Measurements from ENCODE around the gene FABP3. TPM values are rescaled to one million over a fixed set of nuclear protein-coding genes. Genes with fewer than 3 reads are reported as not detected.

FABP3 gene
- total and polyA plus RNA-seq, 4 donors, result 1.7 to 39.8 (median 13.3) TPM

DNA sequence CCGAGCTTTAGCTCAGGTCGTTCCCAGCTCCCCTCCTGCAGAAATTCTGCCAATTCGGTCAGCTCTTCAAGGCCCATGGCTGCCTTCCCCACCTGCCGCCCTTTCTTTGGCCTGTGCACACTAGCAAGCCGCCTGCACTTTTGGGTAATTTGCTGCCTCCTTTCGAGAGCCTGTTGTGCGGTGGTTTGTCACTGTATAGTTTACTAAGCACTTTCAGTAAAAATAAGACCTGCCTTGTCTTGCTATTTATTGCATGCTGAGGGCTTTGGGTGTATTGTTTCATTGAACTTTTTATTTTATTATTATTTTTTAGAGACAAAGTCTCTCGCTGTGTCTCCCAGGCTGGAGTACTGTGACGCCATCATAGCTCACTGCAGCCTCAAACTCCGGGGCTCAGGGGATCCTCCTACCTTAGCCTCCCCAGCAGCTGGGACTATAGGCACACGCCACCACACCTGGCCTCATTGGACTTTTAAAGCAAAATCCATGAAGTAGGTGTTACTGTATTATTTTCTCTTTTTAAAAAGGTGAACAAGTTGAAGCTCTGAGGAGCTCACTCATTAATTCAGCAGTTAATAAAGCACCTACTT, 1.1 kb upstream of the FABP3 start:
- H3K4me1 ChIP-seq (ENCODE audit: control insufficient read depth in 5 of 5, insufficient read depth in 5 of 5, low read length in 5 of 5), result peaks cover 0 to 28% (median 6%) of the 10 kb centered on the region in 5 donors
- H3K27me3 ChIP-seq (ENCODE audit: control insufficient read depth in 3 of 3, insufficient read depth in 3 of 3, low read length in 2 of 3), result no peaks in the 10 kb centered on the region
- no peaks in the 10 kb centered on the region for H3K36me3 ChIP-seq (ENCODE audit: control insufficient read depth in 4 of 4, insufficient read depth in 4 of 4, low read length in 4 of 4)
- no peak overlapping the region for H3K9ac ChIP-seq (ENCODE audit: insufficient read depth in 1 of 2, low read length in 2 of 2)
- TF ChIP-seq, protein P1, sequence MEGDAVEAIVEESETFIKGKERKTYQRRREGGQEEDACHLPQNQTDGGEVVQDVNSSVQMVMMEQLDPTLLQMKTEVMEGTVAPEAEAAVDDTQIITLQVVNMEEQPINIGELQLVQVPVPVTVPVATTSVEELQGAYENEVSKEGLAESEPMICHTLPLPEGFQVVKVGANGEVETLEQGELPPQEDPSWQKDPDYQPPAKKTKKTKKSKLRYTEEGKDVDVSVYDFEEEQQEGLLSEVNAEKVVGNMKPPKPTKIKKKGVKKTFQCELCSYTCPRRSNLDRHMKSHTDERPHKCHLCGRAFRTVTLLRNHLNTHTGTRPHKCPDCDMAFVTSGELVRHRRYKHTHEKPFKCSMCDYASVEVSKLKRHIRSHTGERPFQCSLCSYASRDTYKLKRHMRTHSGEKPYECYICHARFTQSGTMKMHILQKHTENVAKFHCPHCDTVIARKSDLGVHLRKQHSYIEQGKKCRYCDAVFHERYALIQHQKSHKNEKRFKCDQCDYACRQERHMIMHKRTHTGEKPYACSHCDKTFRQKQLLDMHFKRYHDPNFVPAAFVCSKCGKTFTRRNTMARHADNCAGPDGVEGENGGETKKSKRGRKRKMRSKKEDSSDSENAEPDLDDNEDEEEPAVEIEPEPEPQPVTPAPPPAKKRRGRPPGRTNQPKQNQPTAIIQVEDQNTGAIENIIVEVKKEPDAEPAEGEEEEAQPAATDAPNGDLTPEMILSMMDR (IDR thresholded peaks at IDR 0.05; ENCODE audit: control extremely low read depth, extremely low read depth), result no peak
- H3K4me3 ChIP-seq, result no peak overlapping the region
- no peaks in the 10 kb centered on the region for H3K9me3 ChIP-seq (ENCODE audit: control insufficient read depth in 4 of 4, insufficient read depth in 3 of 4, low read length in 3 of 4)
- DNase-seq (no peak), ATAC-seq (ENCODE audit: insufficient read depth, low FRiP score) (no peak)
- 36% methylated on average over 11 of the region's 11 CpGs for WGBS, 2 donors
- H3K27ac ChIP-seq (ENCODE audit: low read depth in 1 of 2, low read length in 1 of 2), result peak overlapping the region; percentile 68 to 76

DNA sequence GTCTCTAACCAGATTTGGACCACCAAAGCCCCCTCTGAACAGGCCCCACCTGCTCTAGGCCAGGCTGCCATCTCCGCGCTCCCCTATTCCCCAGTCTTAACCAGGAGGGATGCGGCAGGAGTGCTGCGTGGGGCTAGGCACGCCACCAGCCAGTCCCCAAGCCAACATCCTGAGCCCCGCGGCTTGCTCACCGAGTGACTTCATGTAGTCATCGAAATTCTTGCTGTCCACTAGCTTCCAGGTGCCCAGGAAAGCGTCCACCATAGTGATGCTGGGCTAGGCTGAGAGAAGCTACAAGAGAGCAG, 173 bp downstream of the FABP3 start:
- Histone ChIP-seq H3K4me3 (no peak overlapping the region), H3K9ac (ENCODE audit: insufficient read depth in 1 of 2, low read length in 2 of 2) (no peak overlapping the region), H3K4me1 (ENCODE audit: control insufficient read depth in 5 of 5, insufficient read depth in 5 of 5, low read length in 5 of 5) (peaks cover 0 to 28% (median 6%) of the 10 kb centered on the region in 5 donors), H3K36me3 (ENCODE audit: control insufficient read depth in 4 of 4, insufficient read depth in 4 of 4, low read length in 4 of 4) (no peaks in the 10 kb centered on the region), H3K27ac (ENCODE audit: low read depth in 1 of 2, low read length in 1 of 2) (peak overlapping the region in 1 of 2 donors; percentile 95), H3K27me3 (ENCODE audit: control insufficient read depth in 3 of 3, insufficient read depth in 3 of 3, low read length in 2 of 3) (no peaks in the 10 kb centered on the region), H3K9me3 (ENCODE audit: control insufficient read depth in 4 of 4, insufficient read depth in 3 of 4, low read length in 3 of 4) (no peaks in the 10 kb centered on the region)
- ATAC-seq (ENCODE audit: insufficient read depth, low FRiP score), result no peak
- TF ChIP-seq, protein P1 (IDR thresholded peaks at IDR 0.05; ENCODE audit: control extremely low read depth, extremely low read depth), result no peak
- WGBS, 2 donors, result 43 to 46% methylated on average over 10 of the region's 10 CpGs
- no peak for DNase-seq

DNA sequence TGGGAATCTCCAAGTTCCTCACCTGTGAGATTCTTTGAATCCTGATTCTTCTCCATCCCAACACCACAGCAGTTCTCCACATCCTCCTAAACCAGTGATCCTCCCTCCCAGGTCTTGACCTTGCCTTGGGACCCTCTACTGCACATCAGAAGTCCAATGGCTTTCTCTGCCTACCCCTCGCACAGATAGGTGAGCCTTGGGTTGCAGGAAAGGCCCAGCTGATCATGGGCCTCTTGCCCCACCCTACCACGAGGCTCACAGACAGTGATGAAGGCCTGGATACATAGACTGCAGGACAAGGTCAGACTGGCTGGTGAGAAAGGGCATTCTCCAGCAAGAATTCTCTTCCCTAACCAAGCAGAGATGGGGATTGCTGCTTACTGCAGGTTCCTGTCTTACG, 825 bp downstream of the FABP3 start:
- TF ChIP-seq, protein P1 (IDR thresholded peaks at IDR 0.05; ENCODE audit: control extremely low read depth, extremely low read depth), result no peak
- Histone ChIP-seq H3K4me3 (no peak overlapping the region), H3K9ac (ENCODE audit: insufficient read depth in 1 of 2, low read length in 2 of 2) (no peak overlapping the region), H3K36me3 (ENCODE audit: control insufficient read depth in 4 of 4, insufficient read depth in 4 of 4, low read length in 4 of 4) (no peaks in the 10 kb centered on the region), H3K9me3 (ENCODE audit: control insufficient read depth in 4 of 4, insufficient read depth in 3 of 4, low read length in 3 of 4) (no peaks in the 10 kb centered on the region), H3K4me1 (ENCODE audit: control insufficient read depth in 5 of 5, insufficient read depth in 5 of 5, low read length in 5 of 5) (peaks cover 0 to 28% (median 6%) of the 10 kb centered on the region in 5 donors), H3K27me3 (ENCODE audit: control insufficient read depth in 3 of 3, insufficient read depth in 3 of 3, low read length in 2 of 3) (no peaks in the 10 kb centered on the region), H3K27ac (ENCODE audit: low read depth in 1 of 2, low read length in 1 of 2) (peak overlapping the region in 1 of 2 donors; percentile 95)
- ATAC-seq (ENCODE audit: insufficient read depth, low FRiP score) (no peak), DNase-seq (no peak)
- WGBS, 2 donors, result 82 to 94% methylated on average over 3 of the region's 3 CpGs
